CD14-positive monocyte (primary cell): Measurements from ENCODE around the gene ASCL3. TPM values are rescaled to one million over a fixed set of nuclear protein-coding genes. Genes with fewer than 3 reads are reported as not detected.

ENCODE experiments used
- DNase-seq, 3 donors: peaks; one replicate each; pipeline ENCODE4 v3.0.0-alpha.2; 2011 to 2022
- H2AFZ ChIP-seq: 2 replicates; pipeline ENCODE4 v1.6.0; 2012; ENCODE audit warnings: mild to moderate bottlenecking, low read depth, low read length, inconsistent platforms; ENCODE audit not compliant: insufficient read depth, poor library complexity, severe bottlenecking
- H3K27ac ChIP-seq, 2 donors: 1 replicate in 1 of 2; 2 replicates in 1 of 2; pipeline ENCODE4 v1.5.1; 2012 to 2013; ENCODE audit warnings: low read length in 2 of 2, control low read depth in 1 of 2, inconsistent platforms in 1 of 2, low read depth in 1 of 2, mild to moderate bottlenecking in 1 of 2
- H3K27me3 ChIP-seq, 2 donors: one replicate each; pipeline versions ENCODE4 v1.6.0 to v1.6.1; 2011 to 2013; ENCODE audit warnings: low read length in 2 of 2; ENCODE audit not compliant: control insufficient read depth in 2 of 2, insufficient read depth in 2 of 2
- H3K36me3 ChIP-seq, 2 donors: replicated peaks in 1 of 2; 1 replicate in 1 of 2; 2 replicates in 1 of 2; pipeline versions ENCODE4 v1.5.1 to v1.6.1; 2012 to 2013; ENCODE audit warnings: low read length in 2 of 2, control low read depth in 1 of 2, inconsistent platforms in 1 of 2, mild to moderate bottlenecking in 1 of 2; ENCODE audit not compliant: insufficient read depth in 2 of 2, control insufficient read depth in 1 of 2
- H3K4me1 ChIP-seq, 2 donors: 1 replicate in 1 of 2; 2 replicates in 1 of 2; pipeline versions ENCODE4 v1.5.1 to v1.6.1; 2012 to 2013; ENCODE audit warnings: low read length in 2 of 2, control low read depth in 1 of 2, inconsistent platforms in 1 of 2, mild to moderate bottlenecking in 1 of 2, moderate library complexity in 1 of 2; ENCODE audit not compliant: insufficient read depth in 2 of 2, control insufficient read depth in 1 of 2
- H3K4me2 ChIP-seq: replicated peaks from 2 replicates; pipeline ENCODE3; 2012; ENCODE audit warnings: low read length, moderate library complexity, mild to moderate bottlenecking; ENCODE audit not compliant: poor library complexity, severe bottlenecking; ENCODE audit errors: extremely low read depth
- H3K4me3 ChIP-seq, 3 experiments: fragments of 200-600 bp in 1 of 3; sonication (generic) in 1 of 3; replicated peaks in 1 of 3; 1 replicate in 2 of 3; 2 replicates in 1 of 3; pipeline ENCODE4 v1.5.1; 2011 to 2013; ENCODE audit warnings: low read length in 3 of 3, mild to moderate bottlenecking in 3 of 3, control low read depth in 2 of 3, low read depth in 2 of 3, inconsistent platforms in 1 of 3, moderate library complexity in 1 of 3
- H3K79me2 ChIP-seq: 2 replicates; pipeline ENCODE4 v1.6.0; 2012; ENCODE audit warnings: mild to moderate bottlenecking, control low read depth, inconsistent platforms, low read length, moderate library complexity; ENCODE audit not compliant: insufficient read depth
- H3K9ac ChIP-seq: 2 replicates; pipeline ENCODE4 v1.6.0; 2017; ENCODE audit warnings: low read length, mild to moderate bottlenecking; ENCODE audit not compliant: insufficient read depth, poor library complexity, severe bottlenecking
- H3K9me3 ChIP-seq, 2 donors: replicated peaks in 1 of 2; 1 replicate in 1 of 2; 2 replicates in 1 of 2; pipeline versions ENCODE4 v1.5.1 to v1.6.1; 2012 to 2013; ENCODE audit warnings: low read length in 2 of 2, control low read depth in 1 of 2; ENCODE audit not compliant: control insufficient read depth in 1 of 2, insufficient read depth in 1 of 2
- H4K20me1 ChIP-seq: 2 replicates; pipeline ENCODE4 v1.6.0; 2012; ENCODE audit warnings: mild to moderate bottlenecking, low read length, control low read depth, moderate library complexity; ENCODE audit not compliant: insufficient read depth
- H3K27ac Mint-ChIP-seq, 7 donors: one replicate each; pipeline ENCODE4 v1.8.0; 2020; ENCODE audit warnings: mild to moderate bottlenecking in 7 of 7, mixed read lengths in 7 of 7, moderate library complexity in 6 of 7, inconsistent platforms in 2 of 7
- H3K27me3 Mint-ChIP-seq, 3 donors: one replicate each; pipeline ENCODE4 v1.8.0; 2021 to 2022; ENCODE audit warnings: low read depth in 3 of 3, mild to moderate bottlenecking in 3 of 3, mixed read lengths in 3 of 3, moderate library complexity in 3 of 3, inconsistent platforms in 1 of 3
- H3K36me3 Mint-ChIP-seq, 2 donors: one replicate each; pipeline ENCODE4 v1.8.0; 2020; ENCODE audit warnings: mixed read lengths in 2 of 2, inconsistent platforms in 1 of 2, mild to moderate bottlenecking in 1 of 2
- H3K4me1 Mint-ChIP-seq: one replicate; pipeline ENCODE4 v1.8.0; 2020; ENCODE audit warnings: mild to moderate bottlenecking, mixed read lengths
- H3K4me3 Mint-ChIP-seq, 2 donors: one replicate each; pipeline ENCODE4 v1.8.0; 2020; ENCODE audit warnings: mild to moderate bottlenecking in 2 of 2, mixed read lengths in 2 of 2, moderate library complexity in 1 of 2
- H3K9me3 Mint-ChIP-seq, 7 donors: one replicate each; pipeline ENCODE4 v1.8.0; 2020 to 2022; ENCODE audit warnings: mixed read lengths in 7 of 7, mild to moderate bottlenecking in 6 of 7, moderate library complexity in 6 of 7, inconsistent platforms in 2 of 7
- WGBS: methylation state at CpG from one replicate; pipeline ENCODE4 v1.1.5; 2013; ENCODE audit warnings: missing lambda C conversion rate; ENCODE audit not compliant: insufficient coverage; 5-methylcytosine and 5-hydroxymethylcytosine counted together
- intact Hi-C, 2 donors: fragments of 100-400 bp; cut with micrococcal nuclease; formaldehyde crosslinking; loops; one replicate each; pipeline versions ENCODE4 v1.15.0 to v1.15.1; 2023
- polyA plus RNA-seq, 3 donors: library from polyadenylated mRNA; depleted of rRNA in 1 of 3; unstranded in 2 of 3; stranded (reverse) in 1 of 3; fragments of 300-500 nt in 2 of 3; fragments of >200 nt in 1 of 3; fragmentation: Illumina TruSeq in 2 of 3; gene quantifications; 1 replicate in 2 of 3; 2 replicates in 1 of 3; pipeline ENCODE4 v1.2.3, GENCODE V29; 2012 to 2021
- TF ChIP-seq, protein P1 (sequence below): fragments of 200-600 bp; IDR thresholded peaks from one replicate; pipeline ENCODE4 v1.8.0; 2022; ENCODE audit warnings: antibody characterized with exemption, mild to moderate bottlenecking

ASCL3 gene
- polyA plus RNA-seq, 3 donors = not detected

DNA sequence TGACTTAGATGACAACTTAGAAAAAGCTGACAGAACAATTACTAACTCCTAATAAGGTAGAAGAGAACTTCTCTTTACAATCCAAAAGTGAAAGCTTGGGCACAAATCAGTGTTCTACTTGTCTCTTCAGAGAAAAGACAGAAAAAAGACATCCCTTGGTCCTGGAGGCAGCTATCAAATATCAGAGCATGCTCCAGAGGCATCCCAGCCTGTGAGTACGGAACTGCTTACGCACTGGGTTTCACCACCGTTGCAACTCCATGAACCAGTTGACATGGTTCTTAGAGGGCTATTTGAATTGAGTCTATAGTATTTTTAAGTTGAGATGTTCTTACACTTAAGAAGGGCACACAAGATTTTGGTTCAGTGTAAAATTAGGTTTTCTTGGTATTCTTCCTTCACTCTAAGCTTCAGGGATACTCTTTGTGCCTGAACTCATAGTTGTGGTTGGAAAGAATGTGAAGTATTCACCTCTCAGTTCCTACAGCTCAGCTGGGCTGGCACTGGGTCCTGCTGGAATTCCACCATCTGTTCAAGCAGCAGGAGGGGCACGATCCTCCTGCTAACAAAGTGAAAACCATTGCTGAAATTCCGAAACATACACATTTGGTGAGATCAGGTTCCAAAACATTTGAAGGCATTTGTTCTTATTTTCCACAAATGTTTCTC lies 25.5 kb downstream of the ASCL3 start:
- H3K9me3 ChIP-seq = no peaks in the 10 kb centered on the region
- no peak overlapping the region for H2AFZ ChIP-seq
- H4K20me1 ChIP-seq = no peaks in the 10 kb centered on the region
- H3K9ac ChIP-seq = no peak overlapping the region
- H3K4me1 ChIP-seq = peaks cover 9 to 20% of the 10 kb centered on the region in 2 donors
- Mint-ChIP-seq H3K9me3 (no peaks in the 10 kb centered on the region), H3K4me3 (no peak overlapping the region), H3K27me3 (peaks cover 0 to 3% (median 2%) of the 10 kb centered on the region in 3 donors), H3K27ac (peak overlapping the region in 1 of 7 donors; percentile 4), H3K4me1 (peaks cover 19% of the 10 kb centered on the region), H3K36me3 (peaks cover 33 to 66% of the 10 kb centered on the region in 2 donors)
- H3K36me3 ChIP-seq = peaks cover 33 to 64% of the 10 kb centered on the region in 2 donors
- TF ChIP-seq, protein P1, sequence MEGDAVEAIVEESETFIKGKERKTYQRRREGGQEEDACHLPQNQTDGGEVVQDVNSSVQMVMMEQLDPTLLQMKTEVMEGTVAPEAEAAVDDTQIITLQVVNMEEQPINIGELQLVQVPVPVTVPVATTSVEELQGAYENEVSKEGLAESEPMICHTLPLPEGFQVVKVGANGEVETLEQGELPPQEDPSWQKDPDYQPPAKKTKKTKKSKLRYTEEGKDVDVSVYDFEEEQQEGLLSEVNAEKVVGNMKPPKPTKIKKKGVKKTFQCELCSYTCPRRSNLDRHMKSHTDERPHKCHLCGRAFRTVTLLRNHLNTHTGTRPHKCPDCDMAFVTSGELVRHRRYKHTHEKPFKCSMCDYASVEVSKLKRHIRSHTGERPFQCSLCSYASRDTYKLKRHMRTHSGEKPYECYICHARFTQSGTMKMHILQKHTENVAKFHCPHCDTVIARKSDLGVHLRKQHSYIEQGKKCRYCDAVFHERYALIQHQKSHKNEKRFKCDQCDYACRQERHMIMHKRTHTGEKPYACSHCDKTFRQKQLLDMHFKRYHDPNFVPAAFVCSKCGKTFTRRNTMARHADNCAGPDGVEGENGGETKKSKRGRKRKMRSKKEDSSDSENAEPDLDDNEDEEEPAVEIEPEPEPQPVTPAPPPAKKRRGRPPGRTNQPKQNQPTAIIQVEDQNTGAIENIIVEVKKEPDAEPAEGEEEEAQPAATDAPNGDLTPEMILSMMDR = no peak
- H3K4me3 ChIP-seq = no peak overlapping the region
- intact Hi-C loops = no loop called here
- peaks cover 2% of the 10 kb centered on the region for H3K79me2 ChIP-seq
- no peaks in the 10 kb centered on the region for H3K27me3 ChIP-seq
- no peak for DNase-seq
- no peak overlapping the region for H3K4me2 ChIP-seq
- H3K27ac ChIP-seq = peak overlapping the region in 1 of 2 donors; percentile 27
- WGBS = 80% methylated on average over 1 of the region's 5 CpGs

DNA sequence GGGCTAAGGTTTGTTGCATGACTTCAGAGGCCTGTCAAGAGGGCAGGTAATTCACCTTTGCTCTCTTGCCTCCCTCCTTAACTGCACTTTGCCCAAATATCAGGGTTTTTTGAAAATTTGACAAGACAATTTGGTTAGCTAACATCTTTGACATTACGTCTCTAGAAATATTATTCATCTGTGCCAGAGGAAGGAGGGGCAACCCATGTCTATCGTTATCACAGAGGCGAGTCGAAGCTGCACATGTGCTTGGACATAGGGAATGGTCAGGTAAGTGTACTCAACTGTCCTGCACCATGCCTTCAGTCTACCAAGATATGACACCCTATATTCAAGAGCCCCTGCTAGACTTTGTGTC lies 28.2 kb downstream of the ASCL3 start:
- H3K27me3 Mint-ChIP-seq = peaks cover 2 to 10% (median 8%) of the 10 kb centered on the region in 3 donors
- TF ChIP-seq, protein P1 = no peak
- no CpG with 5 or more reads among the region's 4 CpGs for WGBS
- H3K4me3 Mint-ChIP-seq = peak overlapping the region; percentile 75 to 82
- H3K27me3 ChIP-seq = peaks cover 0 to 3% of the 10 kb centered on the region in 2 donors
- peaks cover 20 to 38% of the 10 kb centered on the region in 2 donors for H3K4me1 ChIP-seq
- no peak for DNase-seq
- H3K9ac ChIP-seq = peak overlapping the region; percentile 54
- H3K36me3 Mint-ChIP-seq = peaks cover 27 to 44% of the 10 kb centered on the region in 2 donors
- peak overlapping the region; percentile 88 for H2AFZ ChIP-seq
- H4K20me1 ChIP-seq = no peaks in the 10 kb centered on the region
- intact Hi-C loops = no loop called here
- no peak overlapping the region for H3K27ac Mint-ChIP-seq
- peak overlapping the region; percentile 77 for H3K4me2 ChIP-seq
- H3K4me1 Mint-ChIP-seq = peaks cover 34% of the 10 kb centered on the region
- peaks cover 27 to 37% of the 10 kb centered on the region in 2 donors for H3K36me3 ChIP-seq
- no peaks in the 10 kb centered on the region for H3K9me3 Mint-ChIP-seq
- H3K9me3 ChIP-seq = no peaks in the 10 kb centered on the region
- H3K4me3 ChIP-seq = peak overlapping the region in 1 of 3 experiments; percentile 71
- H3K79me2 ChIP-seq = peaks cover 3% of the 10 kb centered on the region
- H3K27ac ChIP-seq = peak overlapping the region in 1 of 2 donors; percentile 61
